Activated B cell treated with CpG ODN at 0.5 μM for 24 hours (primary cell): ENCODE data around the gene PIP5KL1. TPM values are rescaled to one million over a fixed set of nuclear protein-coding genes. Genes with fewer than 3 reads are reported as not detected.

ENCODE experiments used
- ATAC-seq: fragments of 200-7000 bp; cut with Tn5 transposase; one replicate; pipeline ENCODE4 v1.10.0; 2021; ENCODE audit warnings: low read depth, mild to moderate bottlenecking, moderate library complexity
- CTCF ChIA-PET: fragments of 350-600 bp; sonication (Branson Sonifier 250); formaldehyde crosslinking; loops from one replicate; lab custom pipeline; 2021; ENCODE audit warnings: antibody characterized with exemption; lab: Charles Lee
- POLR2A ChIA-PET: fragments of 350-600 bp; sonication (Branson Sonifier 250); formaldehyde crosslinking; loops from one replicate; lab custom pipeline; 2021; ENCODE audit warnings: antibody characterized with exemption; lab: Charles Lee
- DNase-seq: peaks from one replicate; pipeline ENCODE4 v3.0.0; 2022
- H3K27ac Mint-ChIP-seq: one replicate; pipeline ENCODE4 v1.8.0; 2020; ENCODE audit warnings: mixed read lengths
- H3K27me3 Mint-ChIP-seq: one replicate; pipeline ENCODE4 v1.8.0; 2021; ENCODE audit warnings: mixed read lengths
- H3K36me3 Mint-ChIP-seq: one replicate; pipeline ENCODE4 v1.8.0; 2021; ENCODE audit warnings: low read depth, mixed read lengths
- H3K4me1 Mint-ChIP-seq: one replicate; pipeline ENCODE4 v1.8.0; 2021; ENCODE audit warnings: mixed read lengths
- H3K4me3 Mint-ChIP-seq: one replicate; pipeline ENCODE4 v1.8.0; 2020; ENCODE audit warnings: mild to moderate bottlenecking, mixed read lengths
- H3K9me3 Mint-ChIP-seq: one replicate; pipeline ENCODE4 v1.8.0; 2020; ENCODE audit warnings: mixed read lengths
- intact Hi-C: fragments of 100-400 bp; cut with micrococcal nuclease; formaldehyde crosslinking; loops from one replicate; pipeline ENCODE4 v1.15.1; 2024
- total RNA-seq: library from RNA; stranded (reverse); gene quantifications from 2 replicates; pipeline ENCODE4 v1.2.3, GENCODE V29; 2022
- TF ChIP-seq, protein P1 (sequence below): fragments of 200-600 bp; IDR thresholded peaks from one replicate; pipeline ENCODE4 v1.8.0; 2022; ENCODE audit warnings: antibody characterized with exemption, mild to moderate bottlenecking

Gene PIP5KL1
- total RNA-seq, 1 donor from 2014 or later: 1.8 TPM

DNA sequence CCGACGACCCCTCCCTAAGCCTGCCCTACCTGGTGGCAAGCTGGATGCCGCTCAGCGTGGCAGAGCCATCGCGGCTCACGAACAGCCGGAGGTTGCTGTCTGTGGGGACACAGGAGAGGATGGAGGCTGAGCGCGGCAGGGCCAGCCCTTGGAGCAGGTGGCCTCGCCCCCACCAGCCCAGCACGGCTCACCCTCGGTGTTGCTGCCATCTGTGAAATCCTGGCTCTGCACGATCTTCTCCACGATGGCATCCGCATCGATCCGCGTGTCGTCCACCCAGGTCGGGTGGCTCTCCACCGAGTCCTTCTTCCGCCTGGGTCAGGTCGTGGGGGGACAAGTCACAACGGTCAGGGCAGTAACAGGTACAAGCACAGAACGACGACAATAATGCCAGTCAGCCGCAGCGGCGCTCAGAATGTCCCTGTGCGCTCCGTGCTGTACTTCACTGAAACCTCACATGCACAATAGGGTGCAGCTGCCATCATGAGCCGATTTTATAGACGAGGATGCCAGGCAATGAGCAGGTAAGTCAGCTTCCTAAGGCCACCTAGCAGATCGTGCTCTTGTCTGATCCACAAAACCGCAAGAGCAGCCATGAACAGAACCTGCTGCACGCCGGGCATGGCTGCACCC, 14.1 kb upstream of the PIP5KL1 start:
- TF ChIP-seq, protein P1, sequence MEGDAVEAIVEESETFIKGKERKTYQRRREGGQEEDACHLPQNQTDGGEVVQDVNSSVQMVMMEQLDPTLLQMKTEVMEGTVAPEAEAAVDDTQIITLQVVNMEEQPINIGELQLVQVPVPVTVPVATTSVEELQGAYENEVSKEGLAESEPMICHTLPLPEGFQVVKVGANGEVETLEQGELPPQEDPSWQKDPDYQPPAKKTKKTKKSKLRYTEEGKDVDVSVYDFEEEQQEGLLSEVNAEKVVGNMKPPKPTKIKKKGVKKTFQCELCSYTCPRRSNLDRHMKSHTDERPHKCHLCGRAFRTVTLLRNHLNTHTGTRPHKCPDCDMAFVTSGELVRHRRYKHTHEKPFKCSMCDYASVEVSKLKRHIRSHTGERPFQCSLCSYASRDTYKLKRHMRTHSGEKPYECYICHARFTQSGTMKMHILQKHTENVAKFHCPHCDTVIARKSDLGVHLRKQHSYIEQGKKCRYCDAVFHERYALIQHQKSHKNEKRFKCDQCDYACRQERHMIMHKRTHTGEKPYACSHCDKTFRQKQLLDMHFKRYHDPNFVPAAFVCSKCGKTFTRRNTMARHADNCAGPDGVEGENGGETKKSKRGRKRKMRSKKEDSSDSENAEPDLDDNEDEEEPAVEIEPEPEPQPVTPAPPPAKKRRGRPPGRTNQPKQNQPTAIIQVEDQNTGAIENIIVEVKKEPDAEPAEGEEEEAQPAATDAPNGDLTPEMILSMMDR: no peak
- ATAC-seq (no peak), DNase-seq (no peak)
- Mint-ChIP-seq H3K36me3 (peaks cover 68% of the 10 kb centered on the region), H3K9me3 (no peaks in the 10 kb centered on the region), H3K27me3 (no peaks in the 10 kb centered on the region), H3K27ac (no peak overlapping the region), H3K4me3 (no peak overlapping the region), H3K4me1 (peaks cover 21% of the 10 kb centered on the region)
- POLR2A ChIA-PET: interaction anchor here (0.9 to 2.2 kb wide), 3 partner anchors 11 to 181 kb away, joined by 3 to 6 read pairs (median 5); no protein-coding TSS in a partner anchor
- intact Hi-C loops: no loop called here
- CTCF ChIA-PET: interaction anchor here (1.0 to 7.3 kb wide), 8 partner anchors 10 to 172 kb away, joined by 4 to 160 read pairs (median 14); partner anchors contain the start of gene NAIF1

DNA sequence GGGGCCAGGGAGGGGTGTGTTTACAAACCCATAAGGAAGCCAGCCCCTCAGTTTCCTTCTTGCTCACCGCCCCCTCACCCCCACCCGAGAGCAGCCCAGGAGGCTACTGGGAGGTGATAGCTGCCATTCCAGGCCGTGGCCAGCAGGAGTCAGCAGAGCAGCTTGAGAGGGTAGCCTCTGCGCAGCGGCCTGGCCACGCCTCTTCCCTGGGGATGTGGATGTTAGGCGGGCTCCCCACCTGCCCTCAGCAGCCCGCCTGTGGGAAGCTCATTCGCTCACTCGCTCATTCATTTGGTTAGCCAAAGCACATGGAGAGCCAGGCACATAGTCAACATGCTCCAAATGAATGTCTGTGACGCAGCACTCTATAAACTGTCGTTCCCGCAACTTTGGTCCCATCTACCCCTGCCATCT, 13.2 kb upstream of the PIP5KL1 start:
- Mint-ChIP-seq H3K36me3 (peaks cover 68% of the 10 kb centered on the region), H3K9me3 (no peaks in the 10 kb centered on the region), H3K4me3 (no peak overlapping the region), H3K4me1 (peaks cover 21% of the 10 kb centered on the region), H3K27me3 (no peaks in the 10 kb centered on the region), H3K27ac (peak overlapping the region; percentile 73)
- DNase-seq (peak; percentile 71), ATAC-seq (peak; percentile 93)
- intact Hi-C loops: loop anchor here (1.0 to 2.0 kb wide), 5 partner anchors 12 to 174 kb away; partner anchors contain the start of gene EEIG1
- ChIA-PET POLR2A (interaction anchor here (0.6 to 2.2 kb wide), 9 partner anchors 12 to 182 kb away, joined by 3 to 6 read pairs (median 4); partner anchors contain the start of gene NAIF1), CTCF (interaction anchor here (0.7 to 7.3 kb wide), 19 partner anchors 11 to 181 kb away, joined by 3 to 160 read pairs (median 5); partner anchors contain the start of gene NAIF1)
- TF ChIP-seq, protein P1: no peak

DNA sequence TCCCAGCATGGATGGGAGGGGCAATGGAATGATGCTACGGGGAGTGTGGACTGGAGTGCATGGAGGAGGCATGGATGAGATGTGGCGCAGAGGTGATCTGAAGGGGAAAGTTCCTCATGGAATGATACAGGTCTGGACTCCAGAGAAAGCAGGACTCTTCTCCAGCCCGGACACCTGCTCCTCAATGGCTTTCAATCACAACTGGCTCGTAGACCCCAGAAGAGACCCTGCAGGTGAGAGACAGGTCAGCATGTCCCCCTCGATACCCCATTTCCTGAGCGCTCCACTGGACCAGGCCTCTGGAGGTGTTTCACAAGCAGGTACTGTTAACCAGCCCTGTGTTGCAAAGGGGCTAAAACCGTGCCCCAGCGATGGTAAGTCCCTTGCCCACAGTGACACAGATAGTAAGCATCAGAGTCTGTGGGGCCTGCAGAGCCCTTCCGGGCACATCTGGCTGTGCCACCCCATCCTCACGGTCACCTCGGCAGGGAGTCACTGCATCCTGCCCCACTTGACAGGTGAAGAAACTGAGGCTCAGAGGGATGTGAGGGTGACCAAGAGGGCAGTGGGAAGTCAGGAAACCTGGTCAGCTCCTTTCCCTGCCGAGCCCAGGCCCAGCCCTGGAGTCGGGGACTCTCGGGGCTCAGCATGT, 12.6 kb upstream of the PIP5KL1 start:
- no peak for DNase-seq
- H3K36me3 Mint-ChIP-seq: peaks cover 62% of the 10 kb centered on the region
- H3K27ac Mint-ChIP-seq: peak overlapping the region; percentile 82
- peak overlapping the region; percentile 54 for H3K4me3 Mint-ChIP-seq
- ChIA-PET CTCF (interaction anchor here (0.7 to 7.3 kb wide), 21 partner anchors 11 to 174 kb away, joined by 3 to 160 read pairs (median 5); partner anchors contain the start of genes NAIF1 and PIP5KL1), POLR2A (interaction anchor here (0.5 to 2.2 kb wide), 12 partner anchors 12 to 183 kb away, joined by 3 to 6 read pairs (median 4); partner anchors contain the start of genes NAIF1 and PIP5KL1)
- H3K4me1 Mint-ChIP-seq: peaks cover 23% of the 10 kb centered on the region
- no peak for ATAC-seq
- H3K9me3 Mint-ChIP-seq: no peaks in the 10 kb centered on the region
- TF ChIP-seq, protein P1: no peak
- no peaks in the 10 kb centered on the region for H3K27me3 Mint-ChIP-seq
- intact Hi-C loops: loop anchor here (1.0 to 2.0 kb wide), 5 partner anchors 12 to 174 kb away; partner anchors contain the start of gene EEIG1

DNA sequence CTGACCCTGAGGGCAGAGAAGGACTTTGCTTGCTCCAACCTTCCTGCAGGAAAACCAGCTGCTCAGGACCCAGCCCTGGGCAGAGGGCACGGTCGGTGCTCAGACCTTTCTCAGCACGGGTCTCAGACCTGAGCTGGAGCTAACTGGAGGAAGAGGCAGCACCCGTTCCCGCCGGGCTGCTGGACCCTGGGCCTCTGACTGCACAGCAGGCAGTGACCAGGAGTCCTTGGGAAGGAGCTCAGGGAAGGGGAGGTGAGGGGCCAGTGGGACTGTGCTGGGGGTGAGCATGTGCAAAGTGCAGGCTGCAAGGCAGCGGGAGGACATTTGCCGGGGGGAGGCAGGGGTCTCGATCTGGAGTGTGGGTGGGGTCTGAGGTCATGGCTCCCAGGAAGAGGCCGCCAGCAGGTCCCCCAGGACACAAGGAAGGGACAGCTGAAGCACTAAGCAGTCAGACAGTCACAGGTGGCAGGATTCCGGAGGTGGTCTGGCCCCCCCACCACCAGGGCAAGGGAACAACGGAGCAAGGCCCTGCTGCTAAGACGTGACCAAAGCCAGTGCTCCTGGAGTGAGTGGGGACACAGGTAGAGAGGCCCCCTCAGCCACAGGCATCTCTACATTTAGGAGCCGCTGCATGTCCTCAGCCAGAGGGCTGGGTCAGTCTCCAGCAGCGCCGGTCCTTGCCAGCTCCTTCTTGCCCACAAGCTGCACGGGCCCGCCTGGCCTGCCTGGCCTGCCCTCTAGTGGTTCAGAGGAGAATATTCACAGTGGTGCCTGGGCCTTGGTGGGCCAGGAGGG, 11.8 kb upstream of the PIP5KL1 start:
- Mint-ChIP-seq H3K27ac (peak overlapping the region; percentile 82), H3K4me3 (peak overlapping the region; percentile 54), H3K36me3 (peaks cover 60% of the 10 kb centered on the region), H3K4me1 (peaks cover 28% of the 10 kb centered on the region), H3K27me3 (no peaks in the 10 kb centered on the region), H3K9me3 (no peaks in the 10 kb centered on the region)
- intact Hi-C loops: loop anchor here (1.0 to 2.0 kb wide), 5 partner anchors 13 to 175 kb away; partner anchors contain the start of gene EEIG1
- ATAC-seq (peak; percentile 56), DNase-seq (peak; percentile 53)
- ChIA-PET CTCF (interaction anchor here (0.7 to 7.3 kb wide), 16 partner anchors 8 to 175 kb away, joined by 3 to 160 read pairs (median 4); partner anchors contain the start of gene PIP5KL1), POLR2A (interaction anchor here (0.5 to 2.2 kb wide), 6 partner anchors 11 to 93 kb away, joined by 3 to 6 read pairs (median 4); partner anchors contain the start of gene PIP5KL1)
- TF ChIP-seq, protein P1: no peak
